Common myeloid progenitor, CD34-positive (primary cell): Measurements from ENCODE around the gene ANK3.

ENCODE experiments used
- CTCF ChIA-PET: fragments of 350-600 bp; sonication (Branson Sonifier 250); formaldehyde crosslinking; loops from one replicate; lab custom pipeline; 2021; ENCODE audit warnings: antibody characterized with exemption; lab: Charles Lee
- POLR2A ChIA-PET: fragments of 350-600 bp; sonication (Branson Sonifier 250); formaldehyde crosslinking; loops from one replicate; lab custom pipeline; 2021; ENCODE audit warnings: antibody characterized with exemption; lab: Charles Lee
- DNase-seq, 3 donors: peaks; one replicate each; pipeline versions ENCODE4 v3.0.0 to v3.0.0-alpha.2; 2013
- H3K27ac ChIP-seq, 2 experiments: 1 replicate in 1 of 2; 2 replicates in 1 of 2; pipeline ENCODE4 v1.7.0; 2013; ENCODE audit warnings: inconsistent platforms in 2 of 2, low read length in 2 of 2, mild to moderate bottlenecking in 2 of 2, low read depth in 1 of 2, moderate library complexity in 1 of 2; ENCODE audit not compliant: severe bottlenecking in 2 of 2, insufficient read depth in 1 of 2, poor library complexity in 1 of 2
- H3K27me3 ChIP-seq, 5 experiments: replicated peaks in 2 of 5; 1 replicate in 3 of 5; 2 replicates in 2 of 5; pipeline versions ENCODE4 v1.6.1 to v1.7.0; 2013; ENCODE audit warnings: low read length in 4 of 5, mild to moderate bottlenecking in 2 of 5, moderate library complexity in 2 of 5, inconsistent platforms in 1 of 5; ENCODE audit not compliant: insufficient read depth in 5 of 5, control insufficient read depth in 4 of 5
- H3K36me3 ChIP-seq, 4 experiments: 1 replicate in 2 of 4; 2 replicates in 2 of 4; pipeline versions ENCODE4 v1.6.1 to v1.7.0; 2013; ENCODE audit warnings: low read length in 3 of 4, control low read depth in 1 of 4, mild to moderate bottlenecking in 1 of 4; ENCODE audit not compliant: control insufficient read depth in 4 of 4, insufficient read depth in 4 of 4
- H3K4me1 ChIP-seq, 4 experiments: 1 replicate in 3 of 4; 2 replicates in 1 of 4; pipeline versions ENCODE4 v1.6.1 to v1.7.1; 2013; ENCODE audit warnings: low read length in 3 of 4, mild to moderate bottlenecking in 3 of 4, control low read depth in 1 of 4, inconsistent platforms in 1 of 4, moderate library complexity in 1 of 4; ENCODE audit not compliant: control insufficient read depth in 4 of 4, insufficient read depth in 4 of 4; ENCODE audit errors: control extremely low read depth in 1 of 4
- H3K4me3 ChIP-seq, 7 experiments: 1 replicate in 4 of 7; 2 replicates in 3 of 7; pipeline versions ENCODE4 v1.5.1 to v1.7.0; 2013; ENCODE audit warnings: mild to moderate bottlenecking in 7 of 7, low read length in 6 of 7, moderate library complexity in 6 of 7, inconsistent platforms in 2 of 7, low read depth in 2 of 7, control low read depth in 1 of 7; ENCODE audit not compliant: insufficient read depth in 4 of 7, control insufficient read depth in 1 of 7; ENCODE audit errors: extremely low read depth in 1 of 7
- H3K9me3 ChIP-seq, 5 experiments: 1 replicate in 4 of 5; 2 replicates in 1 of 5; pipeline versions ENCODE4 v1.6.1 to v1.7.1; 2013; ENCODE audit warnings: low read length in 4 of 5, mild to moderate bottlenecking in 2 of 5, inconsistent platforms in 1 of 5, low read depth in 1 of 5, moderate library complexity in 1 of 5; ENCODE audit not compliant: control insufficient read depth in 4 of 5, insufficient read depth in 2 of 5; ENCODE audit errors: control extremely low read depth in 1 of 5
- WGBS: methylation state at CpG from one replicate; pipeline ENCODE4 v1.1.5; 2013; ENCODE audit not compliant: insufficient coverage; 5-methylcytosine and 5-hydroxymethylcytosine counted together

ANK3 gene

DNA sequence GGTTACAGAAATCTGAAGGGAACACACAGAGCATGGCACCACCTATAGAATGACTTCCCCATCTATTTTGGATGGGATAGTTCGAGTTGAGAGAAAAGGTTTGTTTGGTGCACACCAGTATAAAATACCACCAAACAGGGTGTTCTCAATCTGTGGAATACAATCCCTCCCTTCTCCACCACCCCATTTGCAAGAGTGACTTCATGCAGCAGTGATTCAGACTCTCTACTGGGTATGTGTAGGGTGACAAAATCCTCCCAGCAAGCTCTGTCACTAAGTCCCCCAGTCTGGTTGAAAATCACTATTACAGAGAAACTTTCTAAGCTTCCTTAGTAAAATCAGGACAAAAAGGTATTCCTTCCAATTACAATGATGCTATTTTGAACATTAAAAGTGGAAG is 69.0 kb downstream of the ANK3 start:
- ChIA-PET POLR2A (no interaction called here), CTCF (no interaction called here)
- no peaks in the 10 kb centered on the region for H3K36me3 ChIP-seq
- no peak for DNase-seq
- no peaks in the 10 kb centered on the region for H3K9me3 ChIP-seq
- H3K27me3 ChIP-seq, result no peaks in the 10 kb centered on the region
- no CpG with 5 or more reads among the region's 1 CpG for WGBS
- no peaks in the 10 kb centered on the region for H3K4me1 ChIP-seq
- no peak overlapping the region for H3K27ac ChIP-seq
- H3K4me3 ChIP-seq, result no peak overlapping the region

DNA sequence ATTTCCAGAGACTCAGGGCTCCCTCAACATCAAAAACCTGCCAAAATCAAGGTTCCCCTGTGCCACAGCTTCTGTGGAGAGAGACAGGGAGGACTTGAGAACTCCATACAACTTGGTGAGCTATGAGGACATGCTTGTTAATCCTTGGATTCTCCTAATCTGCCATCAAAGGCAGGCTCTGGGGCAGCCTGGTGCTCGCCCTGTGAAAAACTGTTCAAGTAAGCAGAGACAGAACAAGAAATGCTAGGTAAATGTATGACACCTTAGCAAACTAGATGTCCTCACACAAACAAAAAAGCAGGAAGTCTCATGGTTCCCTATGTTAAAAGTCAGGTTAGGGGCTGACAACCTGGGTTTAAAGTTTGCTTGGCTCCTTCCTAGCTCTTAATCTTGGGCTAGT is 73.6 kb downstream of the ANK3 start:
- H3K4me1 ChIP-seq, result no peaks in the 10 kb centered on the region
- H3K27ac ChIP-seq, result no peak overlapping the region
- H3K9me3 ChIP-seq, result no peaks in the 10 kb centered on the region
- no peaks in the 10 kb centered on the region for H3K36me3 ChIP-seq
- ChIA-PET CTCF (no interaction called here), POLR2A (no interaction called here)
- H3K4me3 ChIP-seq, result no peak overlapping the region
- no peak for DNase-seq
- H3K27me3 ChIP-seq, result no peaks in the 10 kb centered on the region
- no CpG with 5 or more reads among the region's 1 CpG for WGBS

DNA sequence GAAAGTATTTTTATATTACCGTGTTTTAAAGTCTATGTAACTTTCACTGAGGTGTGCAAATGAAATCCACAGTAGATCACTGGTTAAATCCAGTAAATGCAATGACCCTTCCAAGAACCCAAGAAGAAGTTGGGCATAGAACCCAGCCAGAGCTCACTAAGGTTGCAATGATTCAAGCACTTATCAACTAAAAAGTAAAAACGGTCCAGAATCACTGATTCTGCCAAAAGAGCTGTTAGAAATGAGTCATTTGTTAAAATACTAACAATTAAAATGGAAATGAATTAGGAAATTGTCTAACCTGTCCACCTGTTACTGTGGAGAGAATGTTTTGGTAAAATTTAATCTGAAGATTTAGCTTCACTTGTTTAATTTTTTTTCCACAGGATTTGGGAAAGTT is 74.4 kb downstream of the ANK3 start:
- Histone ChIP-seq H3K9me3 (no peaks in the 10 kb centered on the region), H3K27ac (no peak overlapping the region), H3K36me3 (no peaks in the 10 kb centered on the region), H3K4me1 (no peaks in the 10 kb centered on the region), H3K4me3 (no peak overlapping the region), H3K27me3 (no peaks in the 10 kb centered on the region)
- WGBS, result 100% methylated on average over 2 of the region's 2 CpGs
- no peak for DNase-seq
- ChIA-PET POLR2A (no interaction called here), CTCF (no interaction called here)

DNA sequence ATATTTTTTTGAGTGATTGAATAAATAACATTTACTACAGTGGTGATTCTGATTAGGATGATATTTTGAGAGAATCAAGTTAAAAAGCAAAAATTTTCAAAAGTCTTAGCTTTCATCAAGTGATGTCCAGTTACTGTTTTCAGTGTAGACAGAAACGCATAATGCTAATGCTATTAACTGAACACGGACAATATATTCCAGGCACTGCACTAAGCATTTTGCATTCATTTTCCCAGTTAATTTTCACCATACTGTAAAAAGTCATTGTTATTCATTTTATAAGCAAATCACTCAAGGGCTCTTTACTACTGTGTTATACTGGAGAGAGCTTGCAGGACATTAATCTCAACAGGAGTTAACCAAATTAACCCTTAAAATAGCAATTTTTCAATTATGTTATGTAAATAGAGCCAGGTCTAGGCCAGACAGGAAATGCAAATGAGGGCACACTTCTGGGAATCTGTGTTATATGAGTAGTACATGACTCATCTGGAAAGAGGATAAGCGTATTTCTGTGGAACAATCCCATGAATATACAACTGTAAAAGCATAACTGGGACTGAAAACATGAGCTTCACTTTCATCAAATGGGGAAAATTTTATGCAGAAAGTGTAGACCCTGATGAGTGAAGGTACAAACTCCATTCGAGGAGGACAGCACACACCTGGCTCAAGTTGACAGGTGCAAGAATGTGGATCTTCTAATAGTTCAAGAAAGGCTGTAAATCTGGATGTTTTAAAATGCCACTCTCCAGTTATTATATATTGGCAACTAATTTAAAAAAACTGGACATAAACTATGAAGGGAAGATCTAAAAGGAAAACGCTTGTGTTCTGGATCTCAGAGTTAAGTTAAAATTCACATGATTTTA is 75.4 kb downstream of the ANK3 start:
- Histone ChIP-seq H3K36me3 (no peaks in the 10 kb centered on the region), H3K4me1 (no peaks in the 10 kb centered on the region), H3K9me3 (no peaks in the 10 kb centered on the region), H3K4me3 (no peak overlapping the region), H3K27me3 (no peaks in the 10 kb centered on the region), H3K27ac (no peak overlapping the region)
- 100% methylated on average over 3 of the region's 5 CpGs for WGBS
- POLR2A ChIA-PET, result no interaction called here
- no peak for DNase-seq
- CTCF ChIA-PET, result no interaction called here

DNA sequence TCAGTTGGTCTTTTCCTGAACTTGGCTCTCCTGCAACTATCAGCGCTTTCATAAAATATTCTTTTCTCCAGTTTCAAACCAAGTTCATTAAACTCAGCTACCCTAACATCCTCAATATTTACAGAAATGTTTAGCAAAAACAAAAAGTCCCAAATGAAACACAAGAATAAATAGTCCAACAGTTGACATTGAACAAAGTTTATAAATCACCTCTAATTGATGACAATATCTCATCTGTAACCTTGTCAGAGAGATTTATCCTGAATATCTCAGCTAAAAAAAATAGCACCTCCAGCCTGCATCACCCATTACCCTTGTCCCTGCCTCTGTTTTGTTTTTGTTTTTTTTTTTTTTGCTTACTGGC is 76.1 kb downstream of the ANK3 start:
- ChIA-PET POLR2A (no interaction called here), CTCF (no interaction called here)
- H3K36me3 ChIP-seq, result no peaks in the 10 kb centered on the region
- H3K9me3 ChIP-seq, result no peaks in the 10 kb centered on the region
- DNase-seq, result no peak
- 100% methylated on average over 1 of the region's 1 CpG for WGBS
- H3K27ac ChIP-seq, result no peak overlapping the region
- H3K4me3 ChIP-seq, result no peak overlapping the region
- no peaks in the 10 kb centered on the region for H3K4me1 ChIP-seq
- H3K27me3 ChIP-seq, result no peaks in the 10 kb centered on the region

DNA sequence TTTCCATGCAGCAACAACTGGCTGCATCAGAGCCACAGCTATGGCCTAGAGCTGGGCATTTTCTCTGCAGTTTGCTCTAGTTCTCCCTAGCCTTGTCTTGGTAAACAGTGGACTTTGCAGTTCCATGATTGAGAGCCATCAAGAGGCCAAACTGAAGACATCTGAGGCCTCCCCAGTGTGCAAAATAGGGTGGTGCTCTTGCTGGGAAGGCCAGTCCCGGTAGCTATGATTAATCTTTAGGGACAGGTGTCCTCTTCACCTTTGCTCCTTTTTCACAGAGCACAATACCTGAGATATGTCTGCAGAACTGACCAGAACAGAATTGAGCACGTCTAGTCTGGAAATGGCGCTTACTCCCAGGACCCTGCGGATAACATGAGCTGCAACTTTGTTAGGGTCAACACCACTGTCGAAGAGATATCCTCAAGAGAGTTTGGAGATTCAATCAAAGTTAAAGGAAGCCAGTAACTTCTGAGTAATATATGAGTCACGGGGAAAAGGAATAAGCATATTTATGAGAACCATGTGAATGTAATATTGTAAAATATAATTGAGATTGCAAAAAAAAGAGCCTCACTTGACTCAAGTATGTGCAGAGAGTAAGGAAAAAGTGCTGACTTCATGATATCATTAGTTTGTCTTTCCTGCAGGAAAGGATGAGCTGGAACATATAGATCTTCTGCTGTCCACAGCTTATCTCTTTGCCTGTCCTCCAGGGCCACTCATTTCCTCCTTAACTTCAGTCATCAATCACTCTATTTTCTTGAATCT is 76.7 kb downstream of the ANK3 start:
- no peaks in the 10 kb centered on the region for H3K27me3 ChIP-seq
- no peak overlapping the region for H3K4me3 ChIP-seq
- no peaks in the 10 kb centered on the region for H3K9me3 ChIP-seq
- CTCF ChIA-PET, result no interaction called here
- POLR2A ChIA-PET, result no interaction called here
- no peaks in the 10 kb centered on the region for H3K4me1 ChIP-seq
- WGBS, result 97% methylated on average over 6 of the region's 6 CpGs
- H3K36me3 ChIP-seq, result no peaks in the 10 kb centered on the region
- H3K27ac ChIP-seq, result no peak overlapping the region
- DNase-seq, result no peak

DNA sequence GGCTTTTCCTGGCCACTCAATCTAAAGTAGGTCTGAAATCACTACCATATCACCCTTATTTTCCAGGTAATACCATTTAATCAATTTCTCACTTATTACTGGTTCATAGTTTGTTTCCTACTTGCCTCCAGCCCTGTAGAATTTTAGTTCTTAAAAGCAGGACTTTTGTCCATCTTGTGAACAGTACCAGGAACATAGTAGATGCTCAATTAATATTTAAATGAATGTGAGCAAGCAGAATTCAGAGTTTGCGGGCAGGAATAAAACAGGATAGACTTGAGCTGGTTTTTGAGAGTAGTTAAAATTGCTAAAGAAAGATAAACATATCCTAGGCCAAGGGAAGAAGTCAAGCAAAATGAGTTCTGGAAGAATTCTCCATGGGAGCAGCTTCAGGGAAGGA is 77.9 kb downstream of the ANK3 start:
- ChIA-PET CTCF (no interaction called here), POLR2A (no interaction called here)
- Histone ChIP-seq H3K4me3 (no peak overlapping the region), H3K27me3 (no peaks in the 10 kb centered on the region), H3K36me3 (no peaks in the 10 kb centered on the region), H3K27ac (no peak overlapping the region), H3K4me1 (no peaks in the 10 kb centered on the region), H3K9me3 (no peaks in the 10 kb centered on the region)
- DNase-seq, result no peak
- no CpG with 5 or more reads among the region's 1 CpG for WGBS
